ENCODE measurements around the gene GPBP1L1. TPM values are rescaled to one million over a fixed set of nuclear protein-coding genes. Genes with fewer than 3 reads are reported as not detected.

GPBP1L1 gene
- total and polyA plus RNA-seq, 9 of the 15 experiments (the other 6 are each of a cell fraction or from before 2014, with no cell fraction given), result 86.0 to 216 (median 138) TPM

GRCh38 chr1:45583666-45584350 lies 102.5 kb downstream of the GPBP1L1 start, which contains the start of gene NASP (continued):
- no peak for TF ChIP-seq MXD1 (CRISPR knock-in tag; IDR thresholded peaks at IDR 0.05; ENCODE audit: borderline replicate concordance, poor library complexity, severe bottlenecking)
- no peak for TF ChIP-seq RBM25 (IDR thresholded peaks at IDR 0.05; ENCODE audit: low read depth, low read length, severe bottlenecking)
- TF ChIP-seq ZNF407 (IDR thresholded peaks at IDR 0.05; ENCODE audit: low read depth), result no peak
- TF ChIP-seq CCAR2 (IDR thresholded peaks at IDR 0.05; ENCODE audit: low read depth, low read length), result 0 out of 2 replicates have a peak, but pooled peaks have one; percentile 39
- TF ChIP-seq ZKSCAN3 (CRISPR knock-in tag; IDR thresholded peaks at IDR 0.05), result no peak
- TF ChIP-seq ZNF133 (CRISPR knock-in tag; IDR thresholded peaks at IDR 0.05), result no peak
- no peak for TF ChIP-seq ZNF277 (CRISPR knock-in tag; IDR thresholded peaks at IDR 0.05; ENCODE audit: borderline replicate concordance)
- no peak for TF ChIP-seq ZNF274 (IDR thresholded peaks at IDR 0.05; ENCODE audit: borderline replicate concordance, low read depth, low read length)
- no peak for TF ChIP-seq ZNF134 (CRISPR knock-in tag; conservative IDR thresholded peaks at IDR 0.05)
- TF ChIP-seq TFAP4 (CRISPR knock-in tag; IDR thresholded peaks at IDR 0.05; ENCODE audit: borderline replicate concordance), result peak; percentile 77; the same call in 1 of the 2 replicates
- TF ChIP-seq MYBL2 (IDR thresholded peaks at IDR 0.05; ENCODE audit: low read depth), result no peak
- peak; percentile 62; the same call in 1 of the 2 replicates for TF ChIP-seq MYBL2 (CRISPR knock-in tag; IDR thresholded peaks at IDR 0.05; ENCODE audit: borderline replicate concordance)
- no peak for TF ChIP-seq ZNF431 (CRISPR knock-in tag; IDR thresholded peaks at IDR 0.05)
- TF ChIP-seq SMAD4 (CRISPR knock-in tag; conservative IDR thresholded peaks at IDR 0.05), result peak; percentile 45; the same call in 1 of the 2 replicates

All from K562 (cell line).